HG03139 (cell line): ENCODE results near the gene EMILIN1.
"Not testable (repeated sequence)": the region's sequence is repeated elsewhere in the genome, so short reads cannot be mapped to it uniquely, and the experiment has no call there.

ENCODE experiments used
- ATAC-seq: cut with Tn5 transposase; IDR thresholded peaks from one replicate; pipeline ENCODE4 v1.9.1; 2021; ENCODE audit not compliant: unreplicated experiment

Gene EMILIN1

DNA sequence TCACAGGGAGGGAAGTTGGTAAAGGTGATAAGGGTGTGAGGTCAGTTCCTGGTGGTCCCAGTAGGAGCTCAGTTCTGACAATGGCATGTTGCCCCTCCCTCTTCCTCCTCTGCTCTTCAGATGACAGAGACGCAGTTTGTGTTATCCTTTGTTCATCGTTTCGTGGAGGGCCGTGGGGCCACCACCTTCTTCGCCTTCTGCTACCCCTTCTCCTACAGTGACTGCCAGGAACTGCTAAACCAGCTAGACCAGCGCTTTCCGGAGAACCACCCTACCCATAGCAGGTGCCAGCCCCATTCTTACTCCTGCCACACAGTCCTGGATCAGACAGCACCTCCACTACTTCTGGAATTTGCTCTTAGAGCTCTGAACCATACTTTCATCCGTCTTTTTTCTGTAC, 24.6 kb upstream of the EMILIN1 start:
- no peak for ATAC-seq

DNA sequence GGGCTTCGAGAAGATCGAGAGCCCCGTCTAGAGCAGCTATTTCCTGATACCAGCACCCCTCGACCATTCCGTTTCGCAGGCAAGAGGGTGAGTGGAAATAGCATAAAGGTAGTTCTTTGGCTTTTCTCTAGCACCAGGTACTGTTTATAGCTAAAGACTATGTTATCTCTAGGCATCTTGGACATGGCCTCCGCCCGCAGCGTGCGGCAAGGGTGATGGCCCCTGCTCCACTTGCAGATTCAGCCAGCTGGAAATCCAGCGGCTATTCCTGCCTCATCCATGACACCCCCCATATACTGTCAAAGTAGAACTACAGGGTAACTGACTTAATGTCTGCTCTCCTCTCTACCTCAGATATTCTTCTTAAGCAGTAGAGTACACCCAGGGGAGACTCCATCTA, 23.7 kb upstream of the EMILIN1 start:
- no peak for ATAC-seq

DNA sequence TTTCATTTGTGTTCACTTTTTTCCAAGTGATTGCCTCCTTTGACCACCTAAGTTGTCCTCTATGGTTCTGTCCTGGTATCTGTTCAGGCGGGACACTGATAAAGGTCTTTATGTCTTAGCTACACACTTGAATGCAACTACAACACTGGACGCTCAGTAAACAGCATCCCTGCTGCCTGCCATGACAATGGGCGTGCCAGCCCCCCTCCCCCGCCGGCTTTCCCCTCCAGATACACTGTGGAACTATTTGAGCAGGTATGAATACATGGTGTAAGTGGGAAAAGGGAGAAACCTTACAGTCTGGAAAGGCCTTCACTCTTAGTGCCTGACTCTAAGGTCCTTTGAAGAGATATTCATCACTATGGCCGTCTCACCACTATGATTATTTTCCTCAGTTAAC, 21.2 kb upstream of the EMILIN1 start:
- no peak for ATAC-seq

DNA sequence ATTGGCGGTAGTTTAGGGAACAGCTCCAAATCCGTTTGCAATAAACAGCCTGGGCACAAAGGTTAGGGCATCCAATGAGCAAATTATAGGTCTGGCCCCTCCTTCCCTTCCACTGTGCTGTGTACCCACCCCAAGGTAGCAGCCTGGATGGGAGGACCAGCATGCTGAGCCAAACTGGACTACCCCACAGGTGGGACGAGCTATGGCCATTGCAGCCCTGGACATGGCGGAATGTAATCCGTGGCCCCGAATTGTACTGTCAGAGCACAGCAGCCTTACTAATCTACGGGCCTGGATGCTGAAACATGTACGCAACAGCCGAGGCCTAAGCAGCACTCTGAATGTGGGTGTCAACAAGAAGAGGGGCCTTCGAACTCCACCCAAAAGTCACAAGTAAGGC, 20.2 kb upstream of the EMILIN1 start:
- ATAC-seq: no peak

DNA sequence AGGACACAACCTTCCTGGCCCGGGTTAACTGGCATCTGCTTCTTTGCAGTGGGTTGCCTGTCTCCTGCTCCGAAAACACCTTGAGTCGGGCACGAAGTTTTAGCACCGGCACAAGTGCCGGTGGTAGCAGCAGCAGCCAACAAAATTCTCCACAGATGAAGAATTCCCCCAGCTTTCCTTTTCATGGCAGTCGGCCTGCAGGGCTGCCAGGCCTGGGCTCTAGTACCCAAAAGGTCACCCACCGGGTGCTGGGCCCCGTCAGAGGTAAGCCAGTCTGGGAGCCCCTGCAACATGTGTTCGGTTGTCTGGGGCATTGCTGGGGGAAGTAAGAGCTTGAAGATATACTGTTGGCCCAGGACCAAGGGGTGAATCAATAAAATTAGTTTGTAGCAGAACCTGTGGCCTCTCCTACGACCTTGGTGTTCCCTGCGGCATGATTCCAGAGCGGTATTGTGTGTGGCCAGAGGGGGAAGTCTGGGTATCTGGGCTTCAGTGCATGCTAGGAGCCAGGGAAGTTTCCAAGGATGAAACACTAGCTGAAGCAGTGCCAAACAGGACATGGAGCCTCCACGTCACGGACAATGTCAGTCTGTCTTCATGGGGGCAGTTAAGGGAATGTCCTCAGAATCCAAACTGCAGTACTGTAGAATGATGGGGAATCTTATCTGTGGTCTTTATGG, 19.1 kb upstream of the EMILIN1 start:
- ATAC-seq: no peak

DNA sequence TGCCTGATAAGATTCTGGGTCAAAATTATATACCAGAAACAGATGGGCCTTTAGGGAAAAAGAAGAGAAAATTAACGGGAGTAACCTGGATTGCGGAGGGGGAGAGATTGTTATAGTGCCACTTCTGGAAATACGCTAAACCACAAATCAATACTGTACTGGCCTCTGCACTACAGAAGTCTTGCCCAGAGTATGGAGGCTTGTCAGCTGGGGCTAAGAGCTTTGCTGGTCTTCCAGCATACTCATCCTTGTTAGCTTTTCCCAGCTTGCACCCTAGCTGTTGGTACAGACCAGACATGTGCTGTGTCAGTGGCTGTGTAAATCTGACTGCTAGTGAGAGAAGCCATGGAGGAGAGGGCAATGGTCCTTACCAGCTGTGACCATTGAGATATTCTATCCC, 18.1 kb upstream of the EMILIN1 start:
- no peak for ATAC-seq

DNA sequence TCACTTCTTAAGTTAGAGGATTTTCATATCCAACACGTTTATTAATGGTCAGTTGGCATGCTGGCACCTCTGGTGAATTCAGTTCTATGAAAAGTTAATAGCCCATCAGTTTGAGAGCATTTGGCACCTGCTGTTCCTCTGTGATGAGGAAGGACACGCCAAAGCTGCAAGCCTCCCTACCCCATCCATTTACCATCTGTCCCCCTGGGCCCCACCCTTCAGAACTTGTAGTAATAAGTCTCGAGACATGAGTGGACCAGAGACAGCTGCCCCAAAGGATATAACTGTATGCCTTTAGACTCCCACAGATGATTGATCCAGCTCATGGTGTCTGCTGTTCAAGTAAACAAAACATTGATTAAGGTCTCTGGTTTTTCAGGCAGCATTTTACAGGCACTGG, 13.3 kb upstream of the EMILIN1 start:
- ATAC-seq: no peak

DNA sequence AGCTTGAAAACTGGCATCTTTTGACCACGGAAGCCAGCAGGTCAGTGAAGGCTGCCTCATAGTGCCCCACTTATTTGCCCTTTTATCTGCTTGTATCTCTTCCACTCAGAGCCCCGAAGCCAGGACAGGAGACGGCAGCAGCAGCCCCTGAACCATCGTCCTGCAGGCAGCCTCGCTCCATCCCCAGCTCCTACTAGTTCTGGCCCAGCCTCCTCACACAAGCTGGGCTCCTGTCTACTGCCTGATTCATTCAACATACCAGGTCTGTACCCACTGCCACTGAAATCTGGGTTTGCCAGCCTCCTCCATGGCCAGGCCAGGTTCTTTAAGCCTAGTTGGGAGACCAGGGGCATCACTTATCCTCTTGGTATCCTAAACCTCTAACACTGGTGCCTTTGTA, 11.0 kb upstream of the EMILIN1 start:
- ATAC-seq: no peak

DNA sequence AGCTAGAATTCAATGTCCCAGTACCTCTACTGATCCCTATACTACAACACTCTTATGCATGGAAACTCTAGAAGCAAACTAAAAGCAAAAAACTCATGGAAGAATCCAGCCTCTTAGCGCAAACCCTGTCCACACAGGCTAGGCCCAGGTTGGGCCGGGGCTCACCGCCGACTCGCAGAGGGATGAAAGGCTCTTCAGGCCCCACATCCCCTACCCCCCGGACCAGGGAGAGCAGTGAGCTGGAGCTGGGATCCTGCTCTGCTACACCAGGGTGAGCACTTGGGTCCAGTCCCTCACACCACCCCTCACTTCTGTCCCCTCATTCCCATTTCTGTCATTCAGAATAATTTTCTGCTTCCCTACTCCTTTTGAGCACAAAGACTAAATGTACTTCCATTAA, 9.0 kb upstream of the EMILIN1 start:
- ATAC-seq: no peak

DNA sequence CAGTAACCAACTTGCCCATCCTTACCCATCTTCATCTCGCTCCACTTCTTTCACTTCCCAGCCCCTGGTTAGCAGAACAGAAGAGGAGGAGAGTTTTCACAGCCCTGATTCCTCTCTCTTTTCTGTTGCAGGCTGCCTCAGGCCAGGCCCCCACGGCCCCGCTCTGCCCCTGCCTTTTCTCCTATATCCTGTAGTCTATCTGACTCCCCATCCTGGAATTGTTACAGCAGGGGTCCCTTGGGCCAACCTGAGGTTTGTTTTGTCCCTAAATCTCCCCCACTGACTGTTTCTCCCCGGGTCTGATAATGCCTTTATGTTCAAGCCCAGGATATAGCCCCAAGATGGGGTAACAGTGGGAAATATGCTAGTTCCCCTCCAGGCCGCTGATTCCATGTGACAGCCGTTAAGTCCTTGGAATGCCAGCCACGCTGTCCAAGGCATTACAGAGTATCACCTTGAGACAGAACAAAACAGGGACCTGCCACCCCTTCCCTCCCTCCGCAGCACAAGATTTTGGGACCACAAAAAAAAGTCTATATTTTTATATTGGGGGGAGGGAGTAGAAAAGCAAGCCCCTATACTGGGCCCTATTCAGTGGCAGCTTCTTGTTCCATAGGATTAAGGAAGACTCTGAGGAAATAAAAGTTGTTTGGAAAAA, 8.3 kb upstream of the EMILIN1 start:
- no peak for ATAC-seq

DNA sequence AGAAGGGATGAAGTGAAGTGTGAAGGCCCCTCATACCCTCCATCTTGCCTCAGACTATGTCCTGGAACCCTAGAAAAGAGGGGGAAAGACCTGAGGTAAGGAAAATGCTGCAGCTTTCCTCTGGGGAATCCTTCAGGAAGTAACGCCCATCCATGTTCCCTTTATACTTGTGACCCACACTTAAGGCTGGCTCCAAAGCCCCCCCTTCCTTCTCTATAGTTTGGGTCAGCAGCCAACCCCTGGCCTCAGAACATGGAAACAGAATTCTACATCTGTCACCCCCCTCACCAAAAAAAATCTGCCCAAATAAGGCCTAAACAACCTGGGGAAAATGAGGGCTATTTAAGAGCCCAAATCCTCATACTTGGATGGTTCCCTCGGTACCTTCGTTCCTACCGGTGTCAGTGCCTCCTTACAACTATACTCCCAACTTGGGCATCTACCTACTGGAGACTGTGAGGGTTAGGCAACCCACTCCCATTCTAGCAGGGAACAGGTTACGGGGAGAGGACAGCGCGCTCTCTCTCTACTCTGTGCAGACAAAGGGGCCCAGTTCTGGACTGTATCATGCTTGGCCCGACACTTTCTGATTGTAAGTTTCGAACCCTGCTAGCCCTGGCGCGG, 7.7 kb upstream of the EMILIN1 start:
- ATAC-seq: no peak

DNA sequence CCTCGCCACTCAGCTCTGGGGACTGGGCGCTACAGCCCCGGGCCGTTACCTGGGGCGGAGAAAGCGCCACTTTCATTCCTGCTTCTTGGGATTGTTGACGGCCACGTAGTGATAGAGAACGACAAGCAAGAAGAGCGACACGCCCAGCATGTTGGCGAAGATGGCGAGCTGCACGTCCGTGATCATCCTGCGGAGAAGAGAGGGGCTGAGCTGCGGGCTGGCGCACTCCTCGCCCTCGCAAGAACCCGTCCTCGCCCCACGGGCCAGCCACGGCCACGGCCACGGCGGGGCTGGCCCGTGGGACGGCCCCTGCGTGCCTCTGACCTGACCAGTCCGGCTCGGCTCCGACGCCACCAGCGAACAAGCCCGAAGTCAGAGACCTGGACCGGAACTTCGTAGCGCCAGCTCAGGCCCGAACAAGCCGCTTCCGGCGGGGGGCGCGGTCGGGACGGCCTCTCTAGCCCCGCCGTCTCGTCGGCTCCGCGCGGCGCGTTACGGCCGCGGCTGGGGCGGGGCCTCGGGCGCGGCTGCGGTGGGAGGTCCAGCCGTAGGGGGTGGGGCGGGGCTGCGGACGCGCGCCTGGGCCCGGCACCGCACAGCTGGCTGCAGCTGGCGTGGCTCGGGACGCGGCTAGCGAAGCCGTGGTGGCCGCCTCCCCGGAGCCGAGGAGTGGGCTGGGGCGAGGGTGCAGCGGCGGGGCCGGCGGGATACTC, 7.0 kb upstream of the EMILIN1 start, which contains the start of gene OST4:
Gene OST4, minus strand, starts transcription at position 378 of the 713 bp plus-strand sequence.
- peak; percentile 77 for ATAC-seq

DNA sequence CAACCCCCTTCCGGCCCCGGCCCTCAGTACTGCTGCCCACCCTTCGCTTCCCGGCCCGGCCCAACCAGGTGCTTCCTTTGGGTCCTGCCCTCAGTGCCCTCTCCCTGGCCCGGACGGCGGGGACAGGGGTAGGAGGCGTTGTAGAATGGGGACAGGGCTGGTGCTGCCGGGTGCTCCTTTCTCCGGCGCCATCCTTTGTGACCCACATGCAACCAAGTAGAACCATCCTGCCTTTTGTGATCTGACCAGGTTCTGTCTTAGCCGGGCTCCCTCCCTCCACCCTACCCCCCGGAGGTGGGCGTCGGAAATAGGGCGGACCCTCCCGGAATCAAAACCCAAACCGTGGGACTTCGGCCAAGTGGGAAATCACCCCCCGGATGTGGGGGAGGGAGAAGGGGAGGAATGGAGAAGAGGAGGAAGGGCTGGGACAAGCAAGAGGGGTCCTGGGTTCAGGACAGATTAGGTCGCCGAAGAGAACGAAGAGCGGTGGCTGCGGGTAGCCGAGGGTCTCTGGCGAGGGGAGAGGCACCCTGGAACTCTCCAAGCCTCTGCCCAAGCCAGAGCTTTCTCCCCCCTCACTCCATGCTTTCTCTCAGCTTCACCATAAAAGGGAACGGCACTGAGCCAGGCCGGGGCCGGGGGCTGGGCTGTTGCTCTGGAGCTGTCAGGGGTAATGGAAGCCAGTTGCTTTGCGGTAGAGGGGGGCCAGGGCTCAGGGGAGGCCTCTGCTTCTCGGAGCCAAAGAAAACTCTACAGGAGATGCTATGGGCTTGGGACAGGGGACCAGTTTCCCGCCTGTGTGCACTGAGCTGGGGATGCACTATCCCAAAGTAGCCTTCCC, 6.2 kb upstream of the EMILIN1 start:
- peak; percentile 4 for ATAC-seq

DNA sequence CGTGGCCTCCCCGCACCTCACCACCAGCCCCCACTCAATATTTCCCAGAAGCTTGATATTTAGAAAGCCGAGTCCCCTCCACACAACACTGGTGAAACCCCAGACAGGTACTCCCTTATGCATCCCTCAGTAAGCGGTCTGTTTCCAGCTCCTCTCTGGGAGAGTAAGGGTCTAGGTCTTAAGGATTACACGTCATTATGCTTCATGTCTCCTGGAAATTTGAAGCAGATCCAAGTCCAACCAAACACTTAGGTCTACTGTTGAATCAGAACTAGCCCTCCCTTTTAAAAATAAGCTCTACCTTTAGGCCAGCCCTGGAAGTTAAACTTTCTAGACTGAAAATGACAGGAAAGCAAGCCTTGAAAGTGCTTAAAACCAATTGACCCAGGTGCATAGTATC, 5.5 kb upstream of the EMILIN1 start:
- no peak for ATAC-seq

DNA sequence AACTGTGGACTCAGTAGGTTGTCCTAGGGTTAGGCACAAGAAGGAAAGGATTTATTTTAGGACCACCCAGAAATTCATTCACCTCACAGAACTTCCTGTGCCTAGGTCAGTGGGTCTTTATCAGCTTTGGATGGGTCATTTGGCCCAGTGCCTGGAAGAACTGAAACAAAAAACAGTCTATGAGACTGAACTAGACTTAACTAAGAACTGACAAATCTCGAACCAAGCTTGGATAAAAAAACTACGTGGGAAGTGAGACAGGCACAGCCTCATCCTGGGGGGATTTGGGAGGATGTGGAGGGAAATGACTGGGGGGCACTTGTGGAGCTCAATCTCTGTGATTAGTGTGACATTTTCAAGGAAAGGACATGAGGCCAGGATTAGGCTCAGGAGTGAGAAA, 4.6 kb upstream of the EMILIN1 start:
- ATAC-seq: no peak

DNA sequence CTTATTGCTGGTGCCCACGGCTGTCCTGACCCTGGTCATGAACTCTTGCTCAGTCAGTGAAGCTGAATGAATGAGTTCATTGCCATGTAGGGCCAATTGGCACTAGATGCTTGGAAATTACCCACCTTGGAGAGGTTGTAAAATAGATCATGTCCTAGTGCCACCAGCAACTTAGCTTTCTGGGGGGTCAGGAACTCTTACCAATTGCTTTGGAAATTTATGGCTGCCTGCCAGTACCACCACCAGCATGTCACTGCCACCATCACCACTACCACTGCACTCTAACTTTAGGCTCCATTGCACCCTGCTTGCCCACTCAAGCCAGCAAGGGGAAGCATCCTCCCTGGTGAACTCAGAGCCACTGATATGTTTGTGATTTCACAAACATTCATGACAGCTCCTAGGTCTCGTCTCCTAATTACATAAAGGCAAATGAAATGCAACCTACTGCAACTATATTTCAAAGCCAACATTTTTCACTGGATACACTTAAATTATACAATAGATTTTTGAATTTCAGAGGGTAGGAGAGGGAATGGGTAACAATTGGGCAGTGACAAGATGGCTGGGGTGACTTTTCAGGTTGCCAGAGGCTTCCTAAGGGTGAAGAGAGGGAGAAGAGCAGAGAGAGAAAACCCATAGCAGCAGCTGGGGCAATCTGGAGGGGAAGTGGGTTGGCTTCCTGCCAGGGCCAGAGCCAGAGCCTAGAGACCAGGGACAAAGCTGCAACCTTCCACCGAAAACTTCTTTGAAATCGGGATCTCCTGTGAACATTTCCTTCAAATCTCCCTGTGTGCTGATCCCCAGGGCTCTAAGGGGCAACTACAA, 3.5 kb upstream of the EMILIN1 start:
- ATAC-seq: no peak

DNA sequence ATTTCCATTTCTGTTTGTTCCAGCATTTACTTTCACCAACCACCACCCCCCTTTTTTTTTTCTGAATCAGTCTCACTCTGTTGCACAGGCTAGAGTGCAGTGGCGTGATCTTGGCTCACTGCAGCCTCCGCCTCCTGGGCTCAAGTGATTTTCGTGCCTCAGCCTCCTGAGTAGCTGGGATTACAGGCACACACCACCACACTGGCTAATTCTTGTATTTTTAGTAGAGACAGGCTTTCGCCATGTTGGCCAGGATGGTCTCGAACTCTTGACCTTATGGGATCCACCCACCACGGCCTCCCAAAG, 2.9 kb upstream of the EMILIN1 start:
- ATAC-seq: not testable (repeated sequence)

DNA sequence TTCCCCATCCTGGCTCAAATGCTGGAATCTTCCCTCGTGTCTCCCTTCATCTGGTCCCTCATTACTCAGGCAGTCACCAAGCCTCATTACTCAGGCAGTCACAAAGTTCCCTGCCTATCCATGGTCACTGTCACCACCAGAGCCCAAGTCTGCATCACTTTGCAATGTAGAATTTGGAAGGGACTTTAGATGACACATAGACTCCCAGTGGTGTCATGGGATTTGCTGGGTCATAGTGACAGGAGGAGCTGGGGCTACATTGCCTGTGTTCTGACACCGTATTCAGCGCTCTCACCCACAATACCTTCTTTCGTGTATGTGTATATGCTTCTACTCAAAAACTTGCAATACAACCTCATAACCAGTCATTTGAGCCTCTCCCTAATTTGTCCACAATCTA, 2.1 kb upstream of the EMILIN1 start:
- ATAC-seq: no peak

DNA sequence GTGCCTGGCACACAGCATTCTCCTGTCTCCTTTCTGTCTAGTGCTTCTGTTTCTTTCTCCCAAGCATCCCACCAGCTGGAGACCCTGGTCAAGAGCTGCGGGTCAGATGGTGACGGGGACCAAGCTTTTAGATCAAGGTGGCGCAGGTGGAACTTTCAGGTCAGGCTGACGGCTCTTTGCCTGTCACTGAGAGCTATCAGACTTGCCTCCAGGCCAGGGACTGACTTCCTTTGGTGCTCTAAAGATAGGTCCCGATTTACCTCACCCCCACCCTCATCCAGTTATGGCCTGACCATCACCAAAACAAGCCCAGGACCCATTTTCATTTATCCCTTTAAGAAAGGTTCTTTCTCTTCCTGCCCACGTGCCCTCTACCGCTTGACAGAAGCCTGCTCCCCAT, 1.2 kb upstream of the EMILIN1 start:
- no peak for ATAC-seq
